ENCODE measurements around the gene MTF1. TPM values are rescaled to one million over a fixed set of nuclear protein-coding genes. Genes with fewer than 3 reads are reported as not detected.

MTF1 gene
- polyA plus RNA-seq, 1 donor from 2014 or later, result 3.7 TPM

- H3K9me2 ChIP-seq (ENCODE audit: insufficient read depth, low read length), result no peaks in the 10 kb centered on the region
- no peaks in the 10 kb centered on the region for H3K79me2 ChIP-seq (replicated peaks; ENCODE audit: insufficient read depth, low read length)
- no peak overlapping the region for H3K4me2 ChIP-seq (ENCODE audit: low read length)
- no peaks in the 10 kb centered on the region for H3F3A ChIP-seq (ENCODE audit: insufficient read depth, low read length, poor library complexity, severe bottlenecking)
- no peak overlapping the region for H3K9ac ChIP-seq (ENCODE audit: low read length)
- no peaks in the 10 kb centered on the region for H3K9me3 ChIP-seq (ENCODE audit: low read length)
- H3K36me3 ChIP-seq (ENCODE audit: insufficient read depth, low read length), result no peaks in the 10 kb centered on the region
- no peaks in the 10 kb centered on the region for H3K27me3 ChIP-seq (ENCODE audit: insufficient read depth, low read depth, low read length)
- no peak overlapping the region for H3K27ac ChIP-seq (ENCODE audit: low read length)
- H4K20me1 ChIP-seq (ENCODE audit: insufficient read depth), result no peaks in the 10 kb centered on the region
- TF ChIP-seq SMC3 (conservative IDR thresholded peaks at IDR 0.05; ENCODE audit: poor library complexity), result no peak
- TF ChIP-seq, protein P1, sequence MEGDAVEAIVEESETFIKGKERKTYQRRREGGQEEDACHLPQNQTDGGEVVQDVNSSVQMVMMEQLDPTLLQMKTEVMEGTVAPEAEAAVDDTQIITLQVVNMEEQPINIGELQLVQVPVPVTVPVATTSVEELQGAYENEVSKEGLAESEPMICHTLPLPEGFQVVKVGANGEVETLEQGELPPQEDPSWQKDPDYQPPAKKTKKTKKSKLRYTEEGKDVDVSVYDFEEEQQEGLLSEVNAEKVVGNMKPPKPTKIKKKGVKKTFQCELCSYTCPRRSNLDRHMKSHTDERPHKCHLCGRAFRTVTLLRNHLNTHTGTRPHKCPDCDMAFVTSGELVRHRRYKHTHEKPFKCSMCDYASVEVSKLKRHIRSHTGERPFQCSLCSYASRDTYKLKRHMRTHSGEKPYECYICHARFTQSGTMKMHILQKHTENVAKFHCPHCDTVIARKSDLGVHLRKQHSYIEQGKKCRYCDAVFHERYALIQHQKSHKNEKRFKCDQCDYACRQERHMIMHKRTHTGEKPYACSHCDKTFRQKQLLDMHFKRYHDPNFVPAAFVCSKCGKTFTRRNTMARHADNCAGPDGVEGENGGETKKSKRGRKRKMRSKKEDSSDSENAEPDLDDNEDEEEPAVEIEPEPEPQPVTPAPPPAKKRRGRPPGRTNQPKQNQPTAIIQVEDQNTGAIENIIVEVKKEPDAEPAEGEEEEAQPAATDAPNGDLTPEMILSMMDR (IDR thresholded peaks at IDR 0.05; ENCODE audit: poor library complexity, severe bottlenecking), result no peak
- no peak for TF ChIP-seq RAD21 (conservative IDR thresholded peaks at IDR 0.05)
- no peak for TF ChIP-seq TAF1 (IDR thresholded peaks at IDR 0.05; ENCODE audit: low read depth)
- TF ChIP-seq POLR2AphosphoS5 (IDR thresholded peaks at IDR 0.05), result no peak
- TF ChIP-seq, protein P2, sequence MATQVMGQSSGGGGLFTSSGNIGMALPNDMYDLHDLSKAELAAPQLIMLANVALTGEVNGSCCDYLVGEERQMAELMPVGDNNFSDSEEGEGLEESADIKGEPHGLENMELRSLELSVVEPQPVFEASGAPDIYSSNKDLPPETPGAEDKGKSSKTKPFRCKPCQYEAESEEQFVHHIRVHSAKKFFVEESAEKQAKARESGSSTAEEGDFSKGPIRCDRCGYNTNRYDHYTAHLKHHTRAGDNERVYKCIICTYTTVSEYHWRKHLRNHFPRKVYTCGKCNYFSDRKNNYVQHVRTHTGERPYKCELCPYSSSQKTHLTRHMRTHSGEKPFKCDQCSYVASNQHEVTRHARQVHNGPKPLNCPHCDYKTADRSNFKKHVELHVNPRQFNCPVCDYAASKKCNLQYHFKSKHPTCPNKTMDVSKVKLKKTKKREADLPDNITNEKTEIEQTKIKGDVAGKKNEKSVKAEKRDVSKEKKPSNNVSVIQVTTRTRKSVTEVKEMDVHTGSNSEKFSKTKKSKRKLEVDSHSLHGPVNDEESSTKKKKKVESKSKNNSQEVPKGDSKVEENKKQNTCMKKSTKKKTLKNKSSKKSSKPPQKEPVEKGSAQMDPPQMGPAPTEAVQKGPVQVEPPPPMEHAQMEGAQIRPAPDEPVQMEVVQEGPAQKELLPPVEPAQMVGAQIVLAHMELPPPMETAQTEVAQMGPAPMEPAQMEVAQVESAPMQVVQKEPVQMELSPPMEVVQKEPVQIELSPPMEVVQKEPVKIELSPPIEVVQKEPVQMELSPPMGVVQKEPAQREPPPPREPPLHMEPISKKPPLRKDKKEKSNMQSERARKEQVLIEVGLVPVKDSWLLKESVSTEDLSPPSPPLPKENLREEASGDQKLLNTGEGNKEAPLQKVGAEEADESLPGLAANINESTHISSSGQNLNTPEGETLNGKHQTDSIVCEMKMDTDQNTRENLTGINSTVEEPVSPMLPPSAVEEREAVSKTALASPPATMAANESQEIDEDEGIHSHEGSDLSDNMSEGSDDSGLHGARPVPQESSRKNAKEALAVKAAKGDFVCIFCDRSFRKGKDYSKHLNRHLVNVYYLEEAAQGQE (IDR thresholded peaks at IDR 0.05; ENCODE audit: borderline replicate concordance), result no peak
- H3K4me3 ChIP-seq (ENCODE audit: low read length), result no peak overlapping the region
- no peak overlapping the region for H2AFZ ChIP-seq (ENCODE audit: low read depth, low read length)
Observed at GRCh38 chr1:37875833-37876232, 16.4 kb upstream of the MTF1 start.

GRCh38 chr1:37872692-37873091, 13.3 kb upstream of the MTF1 start:
- no peaks in the 10 kb centered on the region for H3F3A ChIP-seq (ENCODE audit: insufficient read depth, low read length, poor library complexity, severe bottlenecking)
- H3K4me2 ChIP-seq (ENCODE audit: low read length), result no peak overlapping the region
- no peaks in the 10 kb centered on the region for H3K79me2 ChIP-seq (replicated peaks; ENCODE audit: insufficient read depth, low read length)
- no peaks in the 10 kb centered on the region for H3K9me3 ChIP-seq (ENCODE audit: low read length)
- H3K36me3 ChIP-seq (ENCODE audit: insufficient read depth, low read length), result no peaks in the 10 kb centered on the region
- no peaks in the 10 kb centered on the region for H3K9me2 ChIP-seq (ENCODE audit: insufficient read depth, low read length)
- TF ChIP-seq TAF1 (IDR thresholded peaks at IDR 0.05; ENCODE audit: low read depth) (no peak), RAD21 (conservative IDR thresholded peaks at IDR 0.05) (no peak), SMC3 (conservative IDR thresholded peaks at IDR 0.05; ENCODE audit: poor library complexity) (no peak), EP300 (conservative IDR thresholded peaks at IDR 0.05; ENCODE audit: poor library complexity, severe bottlenecking) (no peak), MXI1 (conservative IDR thresholded peaks at IDR 0.05; ENCODE audit: poor library complexity, severe bottlenecking) (no peak), EZH2 (IDR thresholded peaks at IDR 0.05; ENCODE audit: borderline replicate concordance, insufficient read depth, low read length, poor library complexity, severe bottlenecking) (no peak), POLR2AphosphoS5 (IDR thresholded peaks at IDR 0.05) (no peak)
- TF ChIP-seq, protein P1 (IDR thresholded peaks at IDR 0.05; ENCODE audit: poor library complexity, severe bottlenecking), result no peak
- TF ChIP-seq, protein P2 (IDR thresholded peaks at IDR 0.05; ENCODE audit: borderline replicate concordance), result no peak
- no peak overlapping the region for H2AFZ ChIP-seq (ENCODE audit: low read depth, low read length)
- H3K4me3 ChIP-seq (ENCODE audit: low read length), result no peak overlapping the region
- H3K27me3 ChIP-seq (ENCODE audit: insufficient read depth, low read depth, low read length), result no peaks in the 10 kb centered on the region
- no peak overlapping the region for H3K27ac ChIP-seq (ENCODE audit: low read length)
- H3K9ac ChIP-seq (ENCODE audit: low read length), result no peak overlapping the region
- no peaks in the 10 kb centered on the region for H4K20me1 ChIP-seq (ENCODE audit: insufficient read depth)

All from neural cell (in vitro differentiated cells).